GM12872 (cell line): ENCODE data around the gene IFT122.

Experiments
- TF ChIP-seq, protein P1 (sequence below): IDR thresholded peaks from 3 replicates; pipeline ENCODE4 v1.5.1; 2011; ENCODE audit warnings: low read depth, mild to moderate bottlenecking, low read length, moderate library complexity; ENCODE audit not compliant: insufficient read depth

The IFT122 gene

DNA sequence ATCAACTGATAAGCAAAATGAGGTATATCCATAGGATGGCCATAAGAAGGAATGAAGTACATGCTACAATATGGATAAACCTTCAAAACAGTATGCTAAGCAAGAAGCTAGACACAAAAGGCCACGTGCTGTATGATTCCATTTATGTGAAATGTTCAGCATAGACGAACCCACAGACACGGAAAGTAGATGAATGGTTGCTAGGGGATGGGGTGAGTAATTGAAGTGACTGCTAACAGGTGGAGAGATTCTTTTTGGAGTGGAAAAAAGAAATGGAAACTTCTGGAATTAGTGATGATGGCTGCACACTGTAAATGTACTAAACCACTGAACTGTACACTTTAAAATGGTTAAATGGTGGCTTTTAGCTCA, 11.0 kb upstream of the IFT122 start:
- TF ChIP-seq, protein P1, sequence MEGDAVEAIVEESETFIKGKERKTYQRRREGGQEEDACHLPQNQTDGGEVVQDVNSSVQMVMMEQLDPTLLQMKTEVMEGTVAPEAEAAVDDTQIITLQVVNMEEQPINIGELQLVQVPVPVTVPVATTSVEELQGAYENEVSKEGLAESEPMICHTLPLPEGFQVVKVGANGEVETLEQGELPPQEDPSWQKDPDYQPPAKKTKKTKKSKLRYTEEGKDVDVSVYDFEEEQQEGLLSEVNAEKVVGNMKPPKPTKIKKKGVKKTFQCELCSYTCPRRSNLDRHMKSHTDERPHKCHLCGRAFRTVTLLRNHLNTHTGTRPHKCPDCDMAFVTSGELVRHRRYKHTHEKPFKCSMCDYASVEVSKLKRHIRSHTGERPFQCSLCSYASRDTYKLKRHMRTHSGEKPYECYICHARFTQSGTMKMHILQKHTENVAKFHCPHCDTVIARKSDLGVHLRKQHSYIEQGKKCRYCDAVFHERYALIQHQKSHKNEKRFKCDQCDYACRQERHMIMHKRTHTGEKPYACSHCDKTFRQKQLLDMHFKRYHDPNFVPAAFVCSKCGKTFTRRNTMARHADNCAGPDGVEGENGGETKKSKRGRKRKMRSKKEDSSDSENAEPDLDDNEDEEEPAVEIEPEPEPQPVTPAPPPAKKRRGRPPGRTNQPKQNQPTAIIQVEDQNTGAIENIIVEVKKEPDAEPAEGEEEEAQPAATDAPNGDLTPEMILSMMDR = no peak

DNA sequence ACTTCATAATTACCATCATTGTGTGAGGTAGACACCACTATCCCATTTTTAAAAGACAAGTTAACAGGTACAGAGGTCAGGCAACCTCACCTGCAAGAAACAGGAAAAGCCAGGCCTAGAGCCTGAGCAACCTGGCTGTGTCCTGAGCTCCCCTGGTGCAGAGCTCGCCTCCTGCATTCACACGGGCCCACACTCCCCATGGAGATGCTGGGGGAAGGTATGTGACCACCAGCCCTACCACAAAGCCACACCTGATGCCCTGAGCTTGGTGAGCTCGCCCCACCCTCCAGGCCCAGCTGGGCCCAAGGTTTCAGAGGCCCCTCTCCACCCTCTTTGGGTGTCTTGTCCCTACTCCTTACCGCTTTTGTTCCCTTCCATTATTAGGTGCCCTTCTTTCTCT, 10.4 kb upstream of the IFT122 start:
- TF ChIP-seq, protein P1 = no peak

DNA sequence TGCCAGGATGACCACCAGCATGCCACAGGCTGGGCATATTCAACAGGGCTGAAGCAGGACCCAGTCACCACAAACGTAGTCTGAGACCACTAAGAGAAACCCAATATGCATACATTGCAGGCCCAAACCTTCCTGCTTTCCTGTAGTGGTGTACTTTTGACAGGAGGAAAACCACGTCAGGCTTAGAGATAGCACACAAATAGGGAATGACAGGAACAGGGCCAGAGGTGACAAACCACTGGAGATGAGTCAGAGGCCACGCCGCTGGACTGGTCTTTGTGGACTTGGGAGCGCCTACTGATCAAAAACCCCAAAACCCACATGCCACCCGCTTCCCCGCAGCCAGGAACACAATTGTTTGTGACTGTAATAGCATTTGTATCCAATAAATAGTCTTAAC, 8.0 kb upstream of the IFT122 start:
- TF ChIP-seq, protein P1 = no peak

- TF ChIP-seq, protein P1 = no peak
Measured at GRCh38 chr3:129432671-129433070, 7.4 kb upstream of the IFT122 start.

DNA sequence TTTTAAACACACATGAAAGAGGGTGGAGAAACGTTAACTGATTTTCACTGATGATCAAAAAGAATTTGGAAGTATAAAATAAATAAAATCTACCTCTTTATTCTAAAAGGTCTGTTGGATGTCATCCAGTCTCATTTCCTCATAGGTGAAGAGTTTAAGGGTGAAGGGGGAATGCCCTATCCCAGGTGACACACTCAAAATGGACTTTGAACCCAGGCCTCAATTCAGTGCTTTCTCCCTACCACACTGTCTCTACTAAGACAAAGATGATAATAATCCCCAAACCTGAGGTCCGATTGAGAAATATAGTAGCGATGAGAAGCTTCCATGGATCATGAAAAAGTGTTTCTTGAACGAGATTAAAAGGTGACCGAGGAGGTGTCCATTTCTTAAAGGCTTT, 6.5 kb upstream of the IFT122 start:
- TF ChIP-seq, protein P1 = no peak

DNA sequence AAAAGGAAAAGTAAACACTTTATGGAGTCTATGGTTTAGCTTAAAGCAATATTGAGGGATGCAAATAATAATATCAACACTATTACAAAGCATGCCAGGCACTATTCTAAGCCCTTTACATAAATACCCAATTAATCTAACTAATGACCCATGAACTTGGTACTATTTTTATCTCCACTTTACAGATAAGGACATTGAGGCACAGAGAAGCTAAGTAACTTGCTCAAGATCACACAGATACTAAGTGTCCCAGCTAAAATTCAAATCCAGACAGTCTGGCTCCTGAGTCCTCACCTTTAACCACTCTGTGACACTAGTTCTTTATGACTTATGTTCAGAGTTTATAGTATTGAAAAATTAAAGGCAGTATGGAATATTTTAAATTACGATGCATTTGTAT, 5.9 kb upstream of the IFT122 start:
- TF ChIP-seq, protein P1 = no peak

DNA sequence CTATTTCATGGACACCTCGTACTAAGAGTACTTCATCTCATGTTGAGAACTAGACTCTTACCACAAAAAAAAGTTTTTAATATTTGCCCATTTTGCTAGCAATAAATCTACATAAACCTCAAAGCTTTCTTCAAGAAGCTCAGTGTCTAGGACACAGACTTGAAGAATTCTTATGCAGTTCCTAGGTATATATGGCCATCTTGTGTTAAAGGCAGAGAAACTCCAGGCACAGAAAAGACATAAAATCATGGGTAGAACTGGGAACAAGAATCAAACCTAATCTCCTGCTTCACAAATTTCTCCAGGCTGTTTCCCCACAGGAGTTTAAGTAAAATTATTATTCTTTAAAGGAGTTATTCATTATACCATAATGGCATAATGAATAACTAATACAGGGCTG, 4.7 kb upstream of the IFT122 start:
- TF ChIP-seq, protein P1 = no peak

DNA sequence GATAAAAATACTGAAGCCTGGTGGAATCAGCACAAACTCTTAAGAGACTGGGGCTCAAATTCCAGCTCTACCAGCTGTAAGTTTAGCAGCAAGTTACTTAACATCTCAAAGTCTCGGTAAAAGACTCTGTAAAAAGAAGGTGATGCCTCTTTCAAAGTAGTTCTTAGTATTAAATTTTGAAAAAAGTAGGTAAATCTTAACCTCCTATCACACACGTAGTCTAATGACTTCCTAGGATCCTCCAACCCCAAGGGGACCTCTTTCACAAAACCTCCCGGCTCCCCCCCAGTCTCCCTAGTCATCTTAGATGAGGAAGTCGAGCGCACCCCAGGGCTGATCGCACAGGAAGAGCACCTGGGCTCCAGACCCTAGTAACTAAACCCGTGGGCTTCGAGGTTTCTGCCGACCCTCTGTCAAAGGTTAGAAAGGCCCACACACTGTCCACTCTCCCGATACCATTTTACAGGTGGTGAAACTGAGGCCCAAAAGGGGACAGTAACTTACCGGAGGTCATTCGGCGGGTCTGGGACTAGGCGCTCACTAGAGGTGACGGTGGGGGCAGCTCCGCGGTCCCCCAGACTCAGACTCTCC, 703 bp upstream of the IFT122 start:
- TF ChIP-seq, protein P1 = no peak
